Metanephros (tissue), 1 donor: ENCODE measurements around the gene MYH3. TPM values are rescaled to one million over a fixed set of nuclear protein-coding genes. Genes with fewer than 3 reads are reported as not detected.

ENCODE experiments used
- total RNA-seq: library from RNA; depleted of rRNA; stranded (reverse); fragments of >200 nt; gene quantifications from one replicate; pipeline ENCODE4 v1.2.3, GENCODE V29; 2014

The MYH3 gene
- total RNA-seq, result 802 TPM

GRCh38 chr17:10657148-10657547 lies at the start of gene MYH3:
TSS of gene MYH3 (minus strand) at chr17:10657309. CDS start at chr17:10655064, 2,245 bp downstream.

GRCh38 chr17:10697092-10698081 lies 40.3 kb upstream of the MYH3 start, which contains the start of the genes ADPRM and SCO1:
TSS of gene ADPRM (plus strand) at chr17:10697594. CDS start at chr17:10704927, 7,333 bp downstream.
TSS of gene SCO1 (minus strand) at chr17:10697533. CDS start at chr17:10697507, 26 bp downstream.

Other genes with a start within 250 kb of the MYH3 start
- 1,213 TPM for gene MYH8, start 235.4 kb downstream of the MYH3 start, total RNA-seq
- 0.99 TPM for gene MYH4, start 187.8 kb downstream of the MYH3 start, total RNA-seq
- gene MYH1, start 138.8 kb downstream of the MYH3 start, total RNA-seq, result 1.5 TPM
- 137 TPM for gene MYH2, start 107.7 kb downstream of the MYH3 start, total RNA-seq
- gene SCO1, start 40.2 kb upstream of the MYH3 start, total RNA-seq, result 86.5 TPM
- gene ADPRM, start 40.3 kb upstream of the MYH3 start, total RNA-seq, result 15.9 TPM
- gene TMEM220, start 72.7 kb upstream of the MYH3 start, total RNA-seq, result 4.1 TPM
- 5.0 TPM for gene TMEM238L, start 146.8 kb upstream of the MYH3 start, total RNA-seq
- not detected for gene PIRT, start 180.8 kb upstream of the MYH3 start, total RNA-seq